IPS-11a (cell line): ENCODE data around the gene PDZD2.
"Not testable (repeated sequence)": the region's sequence is repeated elsewhere in the genome, so short reads cannot be mapped to it uniquely, and the experiment has no call there.

ENCODE experiments used
- H3K4me3 ChIP-seq: one replicate; pipeline ENCODE4 v1.5.1; 2013; ENCODE audit warnings: low read depth, low read length, control low read depth

Gene PDZD2

DNA sequence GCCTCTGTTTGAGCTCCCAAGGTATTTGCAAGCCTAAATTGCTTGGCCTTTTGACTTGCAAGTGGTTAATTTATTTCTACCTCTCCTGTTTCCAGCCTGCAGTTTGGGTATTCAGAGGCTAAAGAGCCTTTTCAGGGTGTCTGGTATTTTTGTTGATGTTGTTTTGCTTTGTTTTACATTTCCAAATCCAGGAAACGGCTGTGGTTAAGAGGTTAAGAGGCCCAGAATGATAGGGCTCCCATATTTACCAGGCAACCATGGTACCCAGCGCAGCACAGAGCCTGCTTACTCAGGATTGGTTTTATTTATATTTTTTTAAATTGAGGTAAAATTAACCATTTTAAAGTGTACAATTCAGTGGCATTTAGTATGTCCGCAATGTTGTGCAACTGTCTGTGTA lies 92.1 kb downstream of the PDZD2 start:
- no peak overlapping the region for H3K4me3 ChIP-seq

DNA sequence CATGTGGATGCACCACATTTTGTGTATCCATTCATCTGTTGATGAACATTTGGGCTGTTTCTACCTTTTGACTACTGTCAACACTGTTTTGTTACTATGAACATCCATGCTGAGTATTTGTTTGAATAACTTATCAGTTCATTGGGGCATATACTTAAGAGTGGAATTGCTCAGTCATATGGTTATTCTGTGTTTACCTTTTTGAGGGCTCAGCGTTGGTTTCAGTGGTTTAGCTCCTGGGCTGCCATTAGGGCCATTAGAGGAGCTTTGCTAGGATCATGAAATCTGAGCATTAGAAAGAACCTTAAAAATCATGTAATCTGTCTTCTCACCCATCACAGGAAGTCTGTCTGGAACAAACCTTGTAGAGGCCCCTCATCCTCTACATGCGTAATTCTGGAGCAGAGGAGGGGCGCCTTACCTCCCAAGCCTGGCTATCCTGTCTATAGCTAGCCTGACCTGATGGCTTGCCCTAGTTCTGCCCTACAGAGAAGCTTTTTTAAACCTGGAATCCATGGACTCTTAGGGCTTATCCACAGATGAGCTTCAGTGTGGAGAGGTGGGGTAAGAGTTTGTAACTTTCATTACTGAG lies 92.9 kb downstream of the PDZD2 start:
- H3K4me3 ChIP-seq, result no peak overlapping the region

GRCh38 chr5:31732821-31733220 lies 93.9 kb downstream of the PDZD2 start:
- not testable (repeated sequence) for H3K4me3 ChIP-seq

- no peak overlapping the region for H3K4me3 ChIP-seq
Measured at GRCh38 chr5:31733371-31733770, 94.4 kb downstream of the PDZD2 start.

- H3K4me3 ChIP-seq, result no peak overlapping the region
Measured at GRCh38 chr5:31736127-31736526, 97.2 kb downstream of the PDZD2 start.

DNA sequence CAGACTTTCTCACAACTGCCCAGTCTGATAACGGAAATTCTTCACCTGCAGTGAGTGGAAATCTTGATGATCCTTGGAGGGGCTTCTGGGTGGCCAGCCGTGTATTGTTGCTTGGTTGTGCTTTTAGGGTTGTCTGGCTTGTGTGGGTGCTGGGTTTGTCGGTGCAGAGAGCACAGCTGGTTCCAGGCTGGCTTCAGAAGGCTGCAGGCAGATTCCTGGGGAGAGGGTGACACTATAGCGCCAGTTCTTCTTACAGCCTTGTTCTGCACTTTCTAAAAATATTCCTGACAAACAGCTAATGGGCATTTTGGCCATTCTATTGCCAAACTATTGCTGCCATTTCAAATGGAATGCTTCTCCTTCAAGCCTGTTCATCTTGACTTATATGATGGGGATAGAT lies 99.3 kb downstream of the PDZD2 start:
- no peak overlapping the region for H3K4me3 ChIP-seq

- no peak overlapping the region for H3K4me3 ChIP-seq
Measured at GRCh38 chr5:31741496-31741895, 102.6 kb downstream of the PDZD2 start.

GRCh38 chr5:31743678-31744077 lies 104.7 kb downstream of the PDZD2 start:
- H3K4me3 ChIP-seq, result no peak overlapping the region

GRCh38 chr5:31748458-31749172 lies 109.7 kb downstream of the PDZD2 start:
- no peak overlapping the region for H3K4me3 ChIP-seq

- H3K4me3 ChIP-seq, result no peak overlapping the region
Measured at GRCh38 chr5:31750215-31750614, 111.3 kb downstream of the PDZD2 start.

DNA sequence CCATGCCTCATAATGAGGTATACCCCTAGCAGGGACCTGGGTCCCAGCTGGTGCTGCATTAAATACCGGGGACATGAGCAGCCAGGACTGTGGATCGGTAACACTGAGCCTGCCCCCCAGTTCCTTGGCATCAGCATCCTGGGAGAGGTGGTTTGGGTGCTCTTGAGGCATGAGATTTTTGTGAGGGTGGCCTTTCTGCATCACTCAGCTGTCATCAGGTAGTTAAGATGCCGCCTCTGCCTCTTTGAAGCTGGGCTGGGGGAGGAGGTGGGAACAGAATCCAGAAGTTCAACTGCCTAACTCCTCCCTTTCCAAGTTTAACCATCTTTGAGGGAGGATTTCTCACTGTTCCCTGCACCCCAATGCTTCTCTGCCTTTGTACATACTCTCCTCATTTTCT lies 112.7 kb downstream of the PDZD2 start:
- H3K4me3 ChIP-seq, result no peak overlapping the region

GRCh38 chr5:31753700-31754357 lies 114.9 kb downstream of the PDZD2 start:
- no peak overlapping the region for H3K4me3 ChIP-seq

DNA sequence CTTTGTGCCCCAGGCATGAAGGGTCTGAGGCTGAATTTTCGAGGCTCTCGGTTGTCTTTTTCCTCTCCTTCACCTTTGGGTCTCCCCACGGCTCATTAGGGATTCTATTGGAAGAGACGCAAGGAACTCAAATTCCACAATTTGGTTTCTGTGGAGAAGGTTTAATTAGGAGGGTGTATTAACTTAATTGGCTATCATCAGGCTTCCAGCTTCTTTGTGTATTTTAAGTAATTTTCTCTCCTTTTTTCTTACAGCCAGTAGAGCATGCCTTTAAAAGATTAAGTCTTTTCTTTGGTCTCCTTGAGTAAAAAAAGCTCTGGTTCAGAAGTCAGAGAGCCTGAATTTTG lies 115.4 kb downstream of the PDZD2 start:
- no peak overlapping the region for H3K4me3 ChIP-seq

- no peak overlapping the region for H3K4me3 ChIP-seq
Measured at GRCh38 chr5:31754741-31755675, 116.1 kb downstream of the PDZD2 start.

DNA sequence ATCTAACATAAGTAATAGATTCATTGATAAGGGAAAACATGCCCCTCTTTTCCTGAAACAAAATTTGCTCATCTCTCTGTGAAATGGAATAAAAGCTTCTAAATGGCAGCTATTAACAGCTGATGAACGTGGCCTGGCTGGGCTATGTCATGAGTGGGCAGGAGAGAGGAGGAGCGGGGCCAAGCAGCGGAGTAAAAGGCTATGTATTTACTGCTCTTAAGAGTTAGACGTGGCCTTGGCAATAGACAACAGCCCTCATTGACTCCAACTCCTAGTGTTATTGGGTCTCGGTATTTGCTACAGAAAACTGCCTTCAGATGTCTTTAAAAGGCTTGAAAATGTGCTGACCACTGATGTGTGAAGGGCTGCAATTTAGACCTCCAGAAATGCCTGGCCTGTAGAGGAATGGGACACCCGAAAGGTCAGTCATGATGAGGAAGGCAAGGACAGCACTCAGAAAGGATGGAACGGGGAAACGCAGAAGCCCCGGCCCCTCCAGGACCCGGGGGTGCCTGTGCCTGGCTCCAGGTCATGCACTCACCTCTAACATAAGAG lies 116.8 kb downstream of the PDZD2 start:
- no peak overlapping the region for H3K4me3 ChIP-seq

- no peak overlapping the region for H3K4me3 ChIP-seq
Measured at GRCh38 chr5:31757806-31758205, 118.9 kb downstream of the PDZD2 start.

DNA sequence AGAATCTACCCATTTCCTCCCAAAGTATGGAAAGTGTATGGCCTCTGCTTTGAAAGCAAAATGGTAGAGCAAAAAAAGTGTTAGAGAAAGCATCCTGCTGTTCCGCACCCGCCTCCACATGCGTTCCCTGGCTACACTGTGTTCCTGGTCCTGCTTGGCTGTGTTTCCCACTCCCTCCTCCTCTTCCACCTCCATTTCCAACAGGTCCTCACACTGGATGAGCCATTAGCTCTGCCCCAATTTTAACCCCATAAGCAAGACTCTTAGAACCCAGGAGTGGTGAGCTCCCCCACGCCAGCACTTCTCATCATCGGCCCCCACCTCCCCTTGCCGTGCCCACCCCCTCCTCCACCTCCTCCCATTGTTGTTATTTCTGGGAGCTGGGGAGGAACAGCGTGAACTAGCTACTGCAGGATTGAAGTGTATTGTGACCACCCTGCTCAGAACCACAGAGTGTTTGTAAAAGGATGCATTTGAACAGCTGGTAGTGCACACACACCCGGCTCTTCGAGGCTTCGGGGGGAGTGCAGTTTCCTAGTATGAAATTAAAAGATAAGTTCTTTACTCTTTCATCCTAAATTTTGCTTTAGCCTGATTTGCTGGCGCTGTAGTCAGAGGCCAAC lies 120.0 kb downstream of the PDZD2 start:
- no peak overlapping the region for H3K4me3 ChIP-seq

GRCh38 chr5:31759925-31760324 lies 121.0 kb downstream of the PDZD2 start:
- no peak overlapping the region for H3K4me3 ChIP-seq

GRCh38 chr5:31761877-31762276 lies 122.9 kb downstream of the PDZD2 start:
- no peak overlapping the region for H3K4me3 ChIP-seq

- H3K4me3 ChIP-seq, result no peak overlapping the region
Measured at GRCh38 chr5:31763424-31763823, 124.5 kb downstream of the PDZD2 start.

- H3K4me3 ChIP-seq, result not testable (repeated sequence)
Measured at GRCh38 chr5:31764687-31765086, 125.8 kb downstream of the PDZD2 start.
